ENCODE measurements around the gene FBN1.

Gene FBN1

GRCh38 chr15:48580736-48581135 is 64.8 kb downstream of the FBN1 start:
- no peak for DNase-seq (ENCODE audit: low spot score)

- no peak for DNase-seq (ENCODE audit: low spot score)
Measured at GRCh38 chr15:48579945-48580671, 65.4 kb downstream of the FBN1 start.

GRCh38 chr15:48578965-48579364 is 66.5 kb downstream of the FBN1 start:
- no peak for DNase-seq (ENCODE audit: low spot score)

GRCh38 chr15:48577469-48577868 is 68.0 kb downstream of the FBN1 start:
- no peak for DNase-seq (ENCODE audit: low spot score)

- DNase-seq (ENCODE audit: low spot score): no peak
Measured at GRCh38 chr15:48574187-48574586, 71.3 kb downstream of the FBN1 start.

- DNase-seq (ENCODE audit: low spot score): no peak
Measured at GRCh38 chr15:48573780-48574179, 71.7 kb downstream of the FBN1 start.

GRCh38 chr15:48572823-48573222 is 72.7 kb downstream of the FBN1 start:
- no peak for DNase-seq (ENCODE audit: low spot score)

- DNase-seq (ENCODE audit: low spot score): no peak
Measured at GRCh38 chr15:48571510-48571909, 74.0 kb downstream of the FBN1 start.

- no peak for DNase-seq (ENCODE audit: low spot score)
Measured at GRCh38 chr15:48570822-48571221, 74.7 kb downstream of the FBN1 start.

GRCh38 chr15:48569591-48570302 is 75.8 kb downstream of the FBN1 start:
- no peak for DNase-seq (ENCODE audit: low spot score)

- DNase-seq (ENCODE audit: low spot score): no peak
Measured at GRCh38 chr15:48566668-48567067, 78.8 kb downstream of the FBN1 start.

GRCh38 chr15:48565560-48566482 is 79.7 kb downstream of the FBN1 start:
- DNase-seq (ENCODE audit: low spot score): no peak

- no peak for DNase-seq (ENCODE audit: low spot score)
Measured at GRCh38 chr15:48564690-48565089, 80.8 kb downstream of the FBN1 start.

- DNase-seq (ENCODE audit: low spot score): no peak
Measured at GRCh38 chr15:48563934-48564333, 81.6 kb downstream of the FBN1 start.

GRCh38 chr15:48560321-48561051 is 85.0 kb downstream of the FBN1 start:
- DNase-seq (ENCODE audit: low spot score): no peak

GRCh38 chr15:48559285-48559684 is 86.2 kb downstream of the FBN1 start:
- peak; percentile 51 for DNase-seq (ENCODE audit: low spot score)

- no peak for DNase-seq (ENCODE audit: low spot score)
Measured at GRCh38 chr15:48558226-48558625, 87.3 kb downstream of the FBN1 start.

GRCh38 chr15:48557335-48557734 is 88.2 kb downstream of the FBN1 start:
- DNase-seq (ENCODE audit: low spot score): no peak

GRCh38 chr15:48556159-48556897 is 89.2 kb downstream of the FBN1 start:
- DNase-seq (ENCODE audit: low spot score): no peak

GRCh38 chr15:48555241-48555881 is 90.1 kb downstream of the FBN1 start:
- DNase-seq (ENCODE audit: low spot score): peak; percentile 56

GRCh38 chr15:48554112-48554511 is 91.4 kb downstream of the FBN1 start:
- no peak for DNase-seq (ENCODE audit: low spot score)
